ENCODE measurements around the gene FANCE.
"Not testable (repeated sequence)": the region's sequence is repeated elsewhere in the genome, so short reads cannot be mapped to it uniquely, and the experiment has no call there.

FANCE gene

GRCh38 chr6:35435074-35435837 lies 16.9 kb upstream of the FANCE start:
- Histone ChIP-seq H3K27me3 (ENCODE audit: control insufficient read depth, insufficient read depth, low read length) (no peaks in the 10 kb centered on the region), H3K4me3 (ENCODE audit: low read length) (no peak overlapping the region), H3K27ac (ENCODE audit: low read length) (no peak overlapping the region), H3K9ac (ENCODE audit: low read length) (no peak overlapping the region), H3K9me3 (ENCODE audit: control insufficient read depth, low read depth, low read length) (no peaks in the 10 kb centered on the region), H3K36me3 (ENCODE audit: control insufficient read depth, low read depth, low read length) (no peaks in the 10 kb centered on the region), H3K4me1 (ENCODE audit: control insufficient read depth, low read depth, low read length) (no peaks in the 10 kb centered on the region)

GRCh38 chr6:35436071-35436857 lies 15.9 kb upstream of the FANCE start:
- no peaks in the 10 kb centered on the region for H3K4me1 ChIP-seq (ENCODE audit: control insufficient read depth, low read depth, low read length)
- no peak overlapping the region for H3K27ac ChIP-seq (ENCODE audit: low read length)
- H3K27me3 ChIP-seq (ENCODE audit: control insufficient read depth, insufficient read depth, low read length): no peaks in the 10 kb centered on the region
- no peaks in the 10 kb centered on the region for H3K9me3 ChIP-seq (ENCODE audit: control insufficient read depth, low read depth, low read length)
- H3K4me3 ChIP-seq (ENCODE audit: low read length): no peak overlapping the region
- no peaks in the 10 kb centered on the region for H3K36me3 ChIP-seq (ENCODE audit: control insufficient read depth, low read depth, low read length)
- H3K9ac ChIP-seq (ENCODE audit: low read length): no peak overlapping the region

DNA sequence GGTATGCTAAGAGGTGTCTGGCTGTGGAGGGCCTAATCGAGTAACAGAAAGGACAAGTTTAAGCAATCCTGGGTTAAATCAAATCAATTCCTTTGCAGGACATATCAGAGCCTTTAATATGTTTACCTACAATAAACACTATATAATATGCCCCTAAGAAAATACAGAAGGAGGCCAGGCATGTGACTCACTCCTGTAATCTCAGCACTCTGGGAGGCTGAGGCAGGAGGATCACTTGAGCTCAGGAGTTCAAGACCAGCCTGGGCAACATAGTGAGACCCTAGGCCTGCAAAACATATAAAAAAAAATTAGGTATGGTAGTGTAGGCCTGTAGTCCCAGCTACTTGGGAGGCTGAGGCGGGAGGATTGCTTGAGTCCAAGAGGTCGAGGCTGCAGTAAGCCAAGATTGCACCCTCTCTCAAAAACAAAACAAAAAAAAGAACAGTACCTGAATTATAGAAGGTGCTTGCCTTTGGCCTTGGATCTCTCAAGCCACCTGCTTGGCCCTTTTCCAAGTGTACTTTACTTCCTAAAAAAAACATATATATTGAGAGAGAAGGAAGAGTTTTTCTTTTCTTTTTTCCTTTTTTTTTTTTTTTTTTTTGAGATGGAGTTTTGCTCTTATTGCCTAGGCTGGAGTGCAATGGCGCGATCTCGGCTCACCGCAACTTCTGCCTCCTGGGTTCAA lies 13.6 kb upstream of the FANCE start:
- H3K9me3 ChIP-seq (ENCODE audit: control insufficient read depth, low read depth, low read length); H3K4me1 ChIP-seq (ENCODE audit: control insufficient read depth, low read depth, low read length); H3K27ac ChIP-seq (ENCODE audit: low read length); H3K27me3 ChIP-seq (ENCODE audit: control insufficient read depth, insufficient read depth, low read length); H3K36me3 ChIP-seq (ENCODE audit: control insufficient read depth, low read depth, low read length); H3K4me3 ChIP-seq (ENCODE audit: low read length); H3K9ac ChIP-seq (ENCODE audit: low read length): not testable (repeated sequence)

GRCh38 chr6:35439308-35439707 lies 12.8 kb upstream of the FANCE start:
- Histone ChIP-seq H3K4me1 (ENCODE audit: control insufficient read depth, low read depth, low read length) (no peaks in the 10 kb centered on the region), H3K4me3 (ENCODE audit: low read length) (no peak overlapping the region), H3K27me3 (ENCODE audit: control insufficient read depth, insufficient read depth, low read length) (no peaks in the 10 kb centered on the region), H3K9me3 (ENCODE audit: control insufficient read depth, low read depth, low read length) (no peaks in the 10 kb centered on the region), H3K9ac (ENCODE audit: low read length) (no peak overlapping the region), H3K36me3 (ENCODE audit: control insufficient read depth, low read depth, low read length) (no peaks in the 10 kb centered on the region), H3K27ac (ENCODE audit: low read length) (no peak overlapping the region)

DNA sequence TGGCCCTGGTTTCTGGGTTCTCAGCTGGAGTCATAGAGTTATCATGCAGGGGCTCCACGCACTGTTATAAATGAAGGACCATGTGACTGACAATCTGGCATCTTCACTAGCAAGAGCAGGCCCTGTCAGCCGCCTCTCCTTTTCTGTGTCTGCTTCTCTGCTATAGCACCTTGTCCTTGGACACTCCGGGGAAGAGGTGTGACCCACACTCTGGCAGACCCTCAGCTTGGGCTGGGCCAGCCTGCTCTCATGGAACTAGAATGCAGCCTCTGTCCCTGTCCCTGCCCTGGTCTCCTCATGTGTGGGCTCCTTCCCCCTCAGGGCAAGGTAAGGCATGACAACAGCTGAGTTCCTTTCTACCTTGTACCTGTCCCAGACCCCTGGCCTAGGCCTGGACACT lies 10.9 kb upstream of the FANCE start:
- no peak overlapping the region for H3K27ac ChIP-seq (ENCODE audit: low read length)
- no peak overlapping the region for H3K4me3 ChIP-seq (ENCODE audit: low read length)
- no peaks in the 10 kb centered on the region for H3K36me3 ChIP-seq (ENCODE audit: control insufficient read depth, low read depth, low read length)
- H3K9ac ChIP-seq (ENCODE audit: low read length): no peak overlapping the region
- no peaks in the 10 kb centered on the region for H3K27me3 ChIP-seq (ENCODE audit: control insufficient read depth, insufficient read depth, low read length)
- no peaks in the 10 kb centered on the region for H3K4me1 ChIP-seq (ENCODE audit: control insufficient read depth, low read depth, low read length)
- H3K9me3 ChIP-seq (ENCODE audit: control insufficient read depth, low read depth, low read length): no peaks in the 10 kb centered on the region

DNA sequence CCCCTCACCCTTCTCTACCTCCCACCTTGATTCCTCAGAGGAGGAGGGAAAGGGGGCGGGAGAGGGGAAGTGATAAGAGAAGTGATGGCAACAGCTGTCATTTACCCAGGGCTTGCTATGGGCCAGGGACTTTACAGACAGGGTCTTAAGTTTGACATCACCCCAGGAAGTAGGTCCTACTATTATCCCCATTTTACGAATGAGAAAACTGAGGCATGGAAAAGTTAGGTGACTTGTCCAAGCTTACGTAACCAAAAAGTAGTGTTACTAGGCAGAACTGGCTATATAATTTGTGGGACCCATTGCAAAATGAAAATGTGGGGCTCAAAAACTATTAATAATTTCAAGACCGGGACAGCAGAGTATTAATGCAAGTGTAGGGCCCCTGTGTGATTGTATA lies 10.5 kb upstream of the FANCE start:
- Histone ChIP-seq H3K27ac (ENCODE audit: low read length) (no peak overlapping the region), H3K27me3 (ENCODE audit: control insufficient read depth, insufficient read depth, low read length) (no peaks in the 10 kb centered on the region), H3K4me1 (ENCODE audit: control insufficient read depth, low read depth, low read length) (no peaks in the 10 kb centered on the region)

GRCh38 chr6:35442693-35443092 lies 9.4 kb upstream of the FANCE start:
- no peak overlapping the region for H3K27ac ChIP-seq (ENCODE audit: low read length)
- no peaks in the 10 kb centered on the region for H3K4me1 ChIP-seq (ENCODE audit: control insufficient read depth, low read depth, low read length)
- H3K27me3 ChIP-seq (ENCODE audit: control insufficient read depth, insufficient read depth, low read length): no peaks in the 10 kb centered on the region
- no peak overlapping the region for H3K4me3 ChIP-seq (ENCODE audit: low read length)
- no peaks in the 10 kb centered on the region for H3K9me3 ChIP-seq (ENCODE audit: control insufficient read depth, low read depth, low read length)
- no peaks in the 10 kb centered on the region for H3K36me3 ChIP-seq (ENCODE audit: control insufficient read depth, low read depth, low read length)
- H3K9ac ChIP-seq (ENCODE audit: low read length): no peak overlapping the region

More for the DNA sequence above, 10.5 kb upstream of the FANCE start:
- no peak overlapping the region for H3K4me3 ChIP-seq (ENCODE audit: low read length)
- no peaks in the 10 kb centered on the region for H3K9me3 ChIP-seq (ENCODE audit: control insufficient read depth, low read depth, low read length)
- H3K9ac ChIP-seq (ENCODE audit: low read length): no peak overlapping the region
- H3K36me3 ChIP-seq (ENCODE audit: control insufficient read depth, low read depth, low read length): no peaks in the 10 kb centered on the region

DNA sequence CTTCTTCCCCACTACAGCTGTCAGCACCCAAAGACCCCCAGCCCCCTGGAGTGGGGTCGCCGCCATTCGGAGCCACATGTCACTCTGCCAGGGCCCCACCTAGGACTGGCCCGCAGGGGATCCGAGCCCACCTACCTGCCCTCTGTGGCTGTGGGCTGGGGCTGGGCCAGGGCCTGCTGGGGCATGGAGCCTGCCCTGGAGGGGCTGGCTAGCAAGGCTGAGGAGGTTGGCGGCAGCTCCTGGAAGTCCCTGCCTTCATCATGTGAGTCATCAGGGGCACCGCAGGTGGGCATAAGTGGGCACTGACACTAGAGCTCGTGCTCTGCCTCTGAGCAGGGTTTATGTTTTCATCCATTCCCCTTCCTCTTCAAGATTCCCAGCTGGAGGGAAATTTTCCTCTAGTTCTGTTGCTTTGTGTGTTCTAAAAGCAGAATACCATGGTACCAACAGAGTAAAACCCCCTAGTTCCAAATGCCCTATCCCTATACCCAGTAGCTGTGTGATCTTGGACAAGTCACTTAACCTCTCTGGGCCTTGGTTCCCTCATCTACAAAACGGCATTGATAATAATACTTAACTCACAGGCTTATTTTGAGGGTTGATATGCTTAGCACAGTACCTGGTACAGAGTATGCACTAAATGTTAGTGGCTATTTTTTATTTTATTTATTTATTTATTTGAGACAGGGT lies 8.7 kb upstream of the FANCE start:
- no peaks in the 10 kb centered on the region for H3K36me3 ChIP-seq (ENCODE audit: control insufficient read depth, low read depth, low read length)

GRCh38 chr6:35445691-35446090 lies 6.4 kb upstream of the FANCE start:
- H3K27ac ChIP-seq (ENCODE audit: low read length): no peak overlapping the region
- no peak overlapping the region for H3K4me3 ChIP-seq (ENCODE audit: low read length)
- peaks cover 8% of the 10 kb centered on the region for H3K27me3 ChIP-seq (ENCODE audit: control insufficient read depth, insufficient read depth, low read length)
- H3K9ac ChIP-seq (ENCODE audit: low read length): no peak overlapping the region
- no peaks in the 10 kb centered on the region for H3K4me1 ChIP-seq (ENCODE audit: control insufficient read depth, low read depth, low read length)
- H3K9me3 ChIP-seq (ENCODE audit: control insufficient read depth, low read depth, low read length): no peaks in the 10 kb centered on the region
- no peaks in the 10 kb centered on the region for H3K36me3 ChIP-seq (ENCODE audit: control insufficient read depth, low read depth, low read length)

More for the DNA sequence above, 8.7 kb upstream of the FANCE start:
- Histone ChIP-seq H3K27me3 (ENCODE audit: control insufficient read depth, insufficient read depth, low read length) (no peaks in the 10 kb centered on the region), H3K4me1 (ENCODE audit: control insufficient read depth, low read depth, low read length) (no peaks in the 10 kb centered on the region), H3K27ac (ENCODE audit: low read length) (no peak overlapping the region), H3K9me3 (ENCODE audit: control insufficient read depth, low read depth, low read length) (no peaks in the 10 kb centered on the region), H3K4me3 (ENCODE audit: low read length) (no peak overlapping the region), H3K9ac (ENCODE audit: low read length) (no peak overlapping the region)

- Histone ChIP-seq H3K9ac (ENCODE audit: low read length) (no peak overlapping the region), H3K4me3 (ENCODE audit: low read length) (no peak overlapping the region), H3K9me3 (ENCODE audit: control insufficient read depth, low read depth, low read length) (no peaks in the 10 kb centered on the region), H3K4me1 (ENCODE audit: control insufficient read depth, low read depth, low read length) (peaks cover 9% of the 10 kb centered on the region), H3K27ac (ENCODE audit: low read length) (no peak overlapping the region), H3K27me3 (ENCODE audit: control insufficient read depth, insufficient read depth, low read length) (peaks cover 14% of the 10 kb centered on the region), H3K36me3 (ENCODE audit: control insufficient read depth, low read depth, low read length) (no peaks in the 10 kb centered on the region)
Observed at GRCh38 chr6:35448191-35448590, 3.9 kb upstream of the FANCE start.

GRCh38 chr6:35449287-35449881 lies 2.8 kb upstream of the FANCE start:
- peaks cover 22% of the 10 kb centered on the region for H3K27me3 ChIP-seq (ENCODE audit: control insufficient read depth, insufficient read depth, low read length)
- peaks cover 16% of the 10 kb centered on the region for H3K4me1 ChIP-seq (ENCODE audit: control insufficient read depth, low read depth, low read length)
- no peaks in the 10 kb centered on the region for H3K9me3 ChIP-seq (ENCODE audit: control insufficient read depth, low read depth, low read length)
- H3K27ac ChIP-seq (ENCODE audit: low read length): no peak overlapping the region
- H3K36me3 ChIP-seq (ENCODE audit: control insufficient read depth, low read depth, low read length): no peaks in the 10 kb centered on the region
- no peak overlapping the region for H3K4me3 ChIP-seq (ENCODE audit: low read length)
- no peak overlapping the region for H3K9ac ChIP-seq (ENCODE audit: low read length)
